ENCODE data around the gene SORD. TPM values are rescaled to one million over a fixed set of nuclear protein-coding genes. Genes with fewer than 3 reads are reported as not detected.

Gene SORD
- total RNA-seq, 1 experiment from 2014 or later: 116 TPM

DNA sequence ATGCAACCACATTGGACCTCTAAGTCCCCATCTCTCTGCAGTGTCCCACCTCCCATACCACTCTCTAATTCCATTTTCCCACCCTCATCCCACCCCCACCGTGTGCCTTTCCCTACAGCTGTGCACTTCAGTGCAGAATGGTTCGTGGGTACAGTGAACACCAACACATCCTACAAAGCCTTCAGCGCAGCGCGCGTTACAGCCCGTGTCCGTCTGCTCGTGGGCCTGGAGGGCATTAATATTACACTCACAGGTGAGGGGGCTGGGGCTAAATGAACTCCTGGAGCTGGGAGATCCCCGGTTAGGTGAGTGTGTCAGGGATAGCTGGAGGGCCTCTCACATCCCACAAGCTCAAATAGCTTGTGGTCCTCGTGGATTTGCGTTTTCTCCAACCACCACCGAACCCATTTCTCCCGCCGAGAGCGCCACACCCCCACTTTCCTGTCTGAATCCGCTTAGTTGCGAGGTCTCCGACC, 93.0 kb downstream of the SORD start:
- H3K27me3 ChIP-seq (ENCODE audit: insufficient read depth, low read length): no peaks in the 10 kb centered on the region
- H3K4me2 ChIP-seq (ENCODE audit: low read length): no peak overlapping the region
- H2AFZ ChIP-seq (ENCODE audit: low read depth, low read length, poor library complexity, severe bottlenecking): no peak overlapping the region
- no peaks in the 10 kb centered on the region for H3K9me2 ChIP-seq (ENCODE audit: insufficient read depth)
- ATAC-seq (no peak), DNase-seq (ENCODE audit: low read depth, low spot score) (no peak)
- ChIA-PET CTCF (no interaction called here), RAD21 (ENCODE audit: low non-redundant PET in 1 of 2, low total read pairs in 2 of 2, uncharacterized antibody in 2 of 2, unreplicated experiment in 2 of 2) (no interaction called here), POLR2A (no interaction called here)
- H3K36me3 ChIP-seq (ENCODE audit: control insufficient read depth in 1 of 2, insufficient read depth in 2 of 2, low read length in 2 of 2): no peaks in the 10 kb centered on the region
- H3K4me1 ChIP-seq (ENCODE audit: control insufficient read depth in 1 of 2, insufficient read depth in 2 of 2, low read length in 2 of 2): peaks cover 0 to 4% of the 10 kb centered on the region in 2 experiments; a peak in 2 of 4 replicates
- no peaks in the 10 kb centered on the region for H4K20me1 ChIP-seq (ENCODE audit: insufficient read depth)
- BruUV-seq (replicated peaks): no TSS peak
- no peaks in the 10 kb centered on the region for H3K79me2 ChIP-seq (ENCODE audit: insufficient read depth, low read length)
- no peak for TF ChIP-seq ZFX (IDR thresholded peaks at IDR 0.05)
- TF ChIP-seq JUND (IDR thresholded peaks at IDR 0.05): no peak
- TF ChIP-seq, protein P1, sequence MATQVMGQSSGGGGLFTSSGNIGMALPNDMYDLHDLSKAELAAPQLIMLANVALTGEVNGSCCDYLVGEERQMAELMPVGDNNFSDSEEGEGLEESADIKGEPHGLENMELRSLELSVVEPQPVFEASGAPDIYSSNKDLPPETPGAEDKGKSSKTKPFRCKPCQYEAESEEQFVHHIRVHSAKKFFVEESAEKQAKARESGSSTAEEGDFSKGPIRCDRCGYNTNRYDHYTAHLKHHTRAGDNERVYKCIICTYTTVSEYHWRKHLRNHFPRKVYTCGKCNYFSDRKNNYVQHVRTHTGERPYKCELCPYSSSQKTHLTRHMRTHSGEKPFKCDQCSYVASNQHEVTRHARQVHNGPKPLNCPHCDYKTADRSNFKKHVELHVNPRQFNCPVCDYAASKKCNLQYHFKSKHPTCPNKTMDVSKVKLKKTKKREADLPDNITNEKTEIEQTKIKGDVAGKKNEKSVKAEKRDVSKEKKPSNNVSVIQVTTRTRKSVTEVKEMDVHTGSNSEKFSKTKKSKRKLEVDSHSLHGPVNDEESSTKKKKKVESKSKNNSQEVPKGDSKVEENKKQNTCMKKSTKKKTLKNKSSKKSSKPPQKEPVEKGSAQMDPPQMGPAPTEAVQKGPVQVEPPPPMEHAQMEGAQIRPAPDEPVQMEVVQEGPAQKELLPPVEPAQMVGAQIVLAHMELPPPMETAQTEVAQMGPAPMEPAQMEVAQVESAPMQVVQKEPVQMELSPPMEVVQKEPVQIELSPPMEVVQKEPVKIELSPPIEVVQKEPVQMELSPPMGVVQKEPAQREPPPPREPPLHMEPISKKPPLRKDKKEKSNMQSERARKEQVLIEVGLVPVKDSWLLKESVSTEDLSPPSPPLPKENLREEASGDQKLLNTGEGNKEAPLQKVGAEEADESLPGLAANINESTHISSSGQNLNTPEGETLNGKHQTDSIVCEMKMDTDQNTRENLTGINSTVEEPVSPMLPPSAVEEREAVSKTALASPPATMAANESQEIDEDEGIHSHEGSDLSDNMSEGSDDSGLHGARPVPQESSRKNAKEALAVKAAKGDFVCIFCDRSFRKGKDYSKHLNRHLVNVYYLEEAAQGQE (IDR thresholded peaks at IDR 0.05; ENCODE audit: low read depth): no peak
- no peak for TF ChIP-seq FOSL1 (IDR thresholded peaks at IDR 0.05; ENCODE audit: low read depth)
- no peak for TF ChIP-seq SRF (IDR thresholded peaks at IDR 0.05; ENCODE audit: low read depth)
- TF ChIP-seq POLR2A (IDR thresholded peaks at IDR 0.05; ENCODE audit: borderline replicate concordance, extremely low read depth, insufficient read depth, insufficient read length): no peak
- TF ChIP-seq CTCF (IDR thresholded peaks at IDR 0.05 in 2 of 3, conservative IDR thresholded peaks at IDR 0.05 in 1 of 3; ENCODE audit: borderline replicate concordance in 1 of 3, insufficient read depth in 1 of 3, low read depth in 2 of 3, low read length in 2 of 3): no peak
- TF ChIP-seq EZH2 (IDR thresholded peaks at IDR 0.05): no peak
- no peak for TF ChIP-seq SP1 (IDR thresholded peaks at IDR 0.05; ENCODE audit: low read depth)
- TF ChIP-seq EZH2phosphoT487 (IDR thresholded peaks at IDR 0.05; ENCODE audit: borderline replicate concordance): no peak
- no peak for TF ChIP-seq CBX3 (IDR thresholded peaks at IDR 0.05; ENCODE audit: low read depth)
- no peak for TF ChIP-seq ELF1 (IDR thresholded peaks at IDR 0.05; ENCODE audit: borderline replicate concordance, low read depth)
- no peak for TF ChIP-seq EGR1 (IDR thresholded peaks at IDR 0.05; ENCODE audit: low read depth)
- no peak for TF ChIP-seq ZNF274 (IDR thresholded peaks at IDR 0.05; ENCODE audit: low read depth, low read length)
- no peak for TF ChIP-seq SIN3A (IDR thresholded peaks at IDR 0.05; ENCODE audit: low read depth)
- TF ChIP-seq, protein P2, sequence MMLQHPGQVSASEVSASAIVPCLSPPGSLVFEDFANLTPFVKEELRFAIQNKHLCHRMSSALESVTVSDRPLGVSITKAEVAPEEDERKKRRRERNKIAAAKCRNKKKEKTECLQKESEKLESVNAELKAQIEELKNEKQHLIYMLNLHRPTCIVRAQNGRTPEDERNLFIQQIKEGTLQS (IDR thresholded peaks at IDR 0.05): no peak
- TF ChIP-seq, protein P3, sequence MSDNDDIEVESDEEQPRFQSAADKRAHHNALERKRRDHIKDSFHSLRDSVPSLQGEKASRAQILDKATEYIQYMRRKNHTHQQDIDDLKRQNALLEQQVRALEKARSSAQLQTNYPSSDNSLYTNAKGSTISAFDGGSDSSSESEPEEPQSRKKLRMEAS (IDR thresholded peaks at IDR 0.05): no peak
- no peak for TF ChIP-seq YY1 (IDR thresholded peaks at IDR 0.05; ENCODE audit: extremely low read depth, insufficient replicate concordance, low read depth, low read length)
- H3K27ac ChIP-seq (ENCODE audit: low read depth, low read length): no peak overlapping the region
- H3K9ac ChIP-seq (ENCODE audit: low read length): no peak overlapping the region
- H3K9me3 ChIP-seq (ENCODE audit: control insufficient read depth in 1 of 2, insufficient read depth in 1 of 2, low read depth in 1 of 2, low read length in 2 of 2): no peaks in the 10 kb centered on the region
- no peak overlapping the region for H3K4me3 ChIP-seq (replicated peaks in 1 of 2; ENCODE audit: low read depth in 1 of 2, low read length in 2 of 2)
- intact Hi-C loops (cut with micrococcal nuclease): no loop called here

Data from HCT116 (cell line).